ENCODE data around the gene SLC29A3.

The SLC29A3 gene

GRCh38 chr10:71319800-71320392, 837 bp downstream of the SLC29A3 start:
- Histone ChIP-seq H3K4me3 (ENCODE audit: low read depth, low read length) (peak overlapping the region; percentile 87), H3K36me3 (no peaks in the 10 kb centered on the region), H3K9me3 (no peaks in the 10 kb centered on the region), H3K4me1 (no peaks in the 10 kb centered on the region), H3K27me3 (no peaks in the 10 kb centered on the region)
- TF ChIP-seq, protein P1, sequence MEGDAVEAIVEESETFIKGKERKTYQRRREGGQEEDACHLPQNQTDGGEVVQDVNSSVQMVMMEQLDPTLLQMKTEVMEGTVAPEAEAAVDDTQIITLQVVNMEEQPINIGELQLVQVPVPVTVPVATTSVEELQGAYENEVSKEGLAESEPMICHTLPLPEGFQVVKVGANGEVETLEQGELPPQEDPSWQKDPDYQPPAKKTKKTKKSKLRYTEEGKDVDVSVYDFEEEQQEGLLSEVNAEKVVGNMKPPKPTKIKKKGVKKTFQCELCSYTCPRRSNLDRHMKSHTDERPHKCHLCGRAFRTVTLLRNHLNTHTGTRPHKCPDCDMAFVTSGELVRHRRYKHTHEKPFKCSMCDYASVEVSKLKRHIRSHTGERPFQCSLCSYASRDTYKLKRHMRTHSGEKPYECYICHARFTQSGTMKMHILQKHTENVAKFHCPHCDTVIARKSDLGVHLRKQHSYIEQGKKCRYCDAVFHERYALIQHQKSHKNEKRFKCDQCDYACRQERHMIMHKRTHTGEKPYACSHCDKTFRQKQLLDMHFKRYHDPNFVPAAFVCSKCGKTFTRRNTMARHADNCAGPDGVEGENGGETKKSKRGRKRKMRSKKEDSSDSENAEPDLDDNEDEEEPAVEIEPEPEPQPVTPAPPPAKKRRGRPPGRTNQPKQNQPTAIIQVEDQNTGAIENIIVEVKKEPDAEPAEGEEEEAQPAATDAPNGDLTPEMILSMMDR (IDR thresholded peaks at IDR 0.05; ENCODE audit: low read depth, low read length): no peak
- no peak for DNase-seq

DNA sequence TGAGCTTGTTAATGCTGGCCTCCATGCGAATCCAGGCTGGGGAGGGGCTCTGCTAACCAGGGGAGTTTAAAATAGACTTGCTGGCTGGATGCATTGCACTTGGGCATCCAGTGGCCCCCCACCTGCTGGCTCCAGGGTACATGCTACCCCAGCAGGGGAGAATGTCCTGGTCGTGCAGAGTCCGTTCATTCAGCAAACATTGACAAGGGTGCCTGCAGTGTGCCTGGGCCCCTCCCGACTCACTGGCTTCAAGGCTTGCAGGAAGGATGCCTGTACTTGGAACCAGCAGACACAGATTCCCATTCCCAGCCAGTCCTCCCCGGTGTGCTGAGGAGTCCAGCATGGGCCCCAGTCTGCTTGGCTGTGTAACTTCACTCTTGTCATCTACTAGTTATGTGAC, 1.5 kb downstream of the SLC29A3 start:
- H3K4me3 ChIP-seq (ENCODE audit: low read depth, low read length): no peak overlapping the region
- H3K36me3 ChIP-seq: no peaks in the 10 kb centered on the region
- H3K9me3 ChIP-seq: no peaks in the 10 kb centered on the region
- TF ChIP-seq, protein P1 (IDR thresholded peaks at IDR 0.05; ENCODE audit: low read depth, low read length): no peak
- no peak for DNase-seq
- H3K4me1 ChIP-seq: no peaks in the 10 kb centered on the region
- H3K27me3 ChIP-seq: no peaks in the 10 kb centered on the region

DNA sequence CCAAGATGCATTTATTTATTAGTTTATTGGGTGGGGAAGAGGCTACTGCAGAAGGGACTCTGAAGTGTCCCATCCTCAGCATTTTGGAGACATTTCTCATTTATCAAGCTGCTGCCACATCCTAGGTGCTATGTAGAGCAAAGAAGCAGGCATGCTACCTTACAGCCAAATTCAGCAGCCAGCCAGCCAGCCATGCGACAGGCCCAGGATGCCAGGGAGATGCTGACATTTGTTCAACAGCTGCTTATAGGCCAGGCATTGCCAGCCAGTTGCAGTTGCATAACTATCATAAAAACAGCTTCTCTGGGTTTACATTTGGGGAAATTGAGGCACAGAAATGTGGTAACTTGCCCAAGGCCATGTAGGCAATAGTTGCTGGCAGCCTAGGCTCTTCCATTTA, 2.3 kb downstream of the SLC29A3 start:
- no peaks in the 10 kb centered on the region for H3K9me3 ChIP-seq
- no peaks in the 10 kb centered on the region for H3K4me1 ChIP-seq
- TF ChIP-seq, protein P1 (IDR thresholded peaks at IDR 0.05; ENCODE audit: low read depth, low read length): no peak

DNA sequence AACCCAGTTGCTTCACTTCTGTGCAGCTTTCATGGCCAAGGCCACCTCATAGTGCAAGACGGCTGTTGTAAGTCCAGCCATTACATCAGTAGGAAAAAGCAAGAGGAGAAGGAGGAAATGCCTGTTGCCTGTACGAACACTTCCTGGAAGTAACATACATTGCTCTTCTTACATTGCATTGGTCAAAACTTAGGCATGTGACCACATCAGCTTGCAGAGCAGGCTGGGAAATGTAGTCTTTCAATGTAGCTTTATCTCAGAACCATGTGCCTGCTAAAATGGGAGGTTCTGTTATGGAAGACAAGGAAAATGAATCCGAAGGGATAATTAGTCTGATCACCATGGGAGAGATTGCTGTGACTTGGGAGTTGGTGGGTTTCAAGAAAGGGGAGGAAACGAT, 4.3 kb downstream of the SLC29A3 start:
- H3K9me3 ChIP-seq: no peaks in the 10 kb centered on the region
- no peak for DNase-seq
- H3K4me3 ChIP-seq (ENCODE audit: low read depth, low read length): no peak overlapping the region
- no peaks in the 10 kb centered on the region for H3K27me3 ChIP-seq
- TF ChIP-seq, protein P1 (IDR thresholded peaks at IDR 0.05; ENCODE audit: low read depth, low read length): no peak
- H3K36me3 ChIP-seq: no peaks in the 10 kb centered on the region
- no peaks in the 10 kb centered on the region for H3K4me1 ChIP-seq

More for the DNA sequence above, 2.3 kb downstream of the SLC29A3 start:
- H3K27me3 ChIP-seq: no peaks in the 10 kb centered on the region
- H3K4me3 ChIP-seq (ENCODE audit: low read depth, low read length): no peak overlapping the region
- no peaks in the 10 kb centered on the region for H3K36me3 ChIP-seq
- DNase-seq: no peak

DNA sequence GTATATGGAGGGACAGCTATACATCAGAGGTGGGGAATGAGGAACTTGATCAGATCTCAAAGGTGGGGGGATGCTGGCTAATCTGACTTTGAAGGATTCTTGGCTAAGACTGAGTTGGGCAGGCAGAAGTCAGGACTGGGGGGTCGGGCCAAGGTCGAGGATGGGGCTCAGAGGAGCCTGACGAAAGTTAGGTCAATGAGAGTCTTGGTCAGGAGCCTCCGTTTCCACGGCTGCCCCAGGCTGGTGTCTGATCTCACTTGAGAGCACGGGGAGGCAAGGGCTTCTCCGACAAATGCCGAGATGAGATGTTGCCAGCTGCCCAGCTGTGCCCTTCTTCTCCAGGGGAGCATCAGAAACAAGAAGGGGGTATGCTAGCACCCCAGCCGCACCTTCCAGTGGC, 5.7 kb downstream of the SLC29A3 start:
- no peak for DNase-seq
- H3K4me3 ChIP-seq (ENCODE audit: low read depth, low read length): no peak overlapping the region
- H3K9me3 ChIP-seq: no peaks in the 10 kb centered on the region
- H3K4me1 ChIP-seq: no peaks in the 10 kb centered on the region
- TF ChIP-seq, protein P1 (IDR thresholded peaks at IDR 0.05; ENCODE audit: low read depth, low read length): no peak
- no peaks in the 10 kb centered on the region for H3K27me3 ChIP-seq
- H3K36me3 ChIP-seq: no peaks in the 10 kb centered on the region

DNA sequence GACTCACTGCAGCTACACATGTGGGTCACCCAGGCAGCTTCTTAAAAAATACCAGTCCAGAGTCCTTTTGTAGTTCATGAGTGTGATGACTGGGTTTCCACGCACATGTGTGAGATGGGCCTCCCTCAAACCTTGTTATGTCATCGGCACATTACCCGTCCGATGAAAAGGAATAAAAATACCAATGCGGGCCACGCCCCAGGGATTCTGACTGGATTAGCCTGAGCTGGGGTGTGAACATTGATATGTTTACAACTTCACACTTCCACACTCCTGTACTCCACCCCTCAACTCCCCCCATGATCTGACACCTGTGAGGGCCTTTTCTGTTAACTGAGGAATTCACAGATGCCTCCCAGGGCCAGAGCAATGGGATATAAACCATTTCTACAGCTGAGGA, 6.2 kb downstream of the SLC29A3 start:
- H3K36me3 ChIP-seq: no peaks in the 10 kb centered on the region
- no peak for DNase-seq
- H3K4me3 ChIP-seq (ENCODE audit: low read depth, low read length): no peak overlapping the region
- no peaks in the 10 kb centered on the region for H3K9me3 ChIP-seq
- no peaks in the 10 kb centered on the region for H3K4me1 ChIP-seq
- H3K27me3 ChIP-seq: no peaks in the 10 kb centered on the region
- TF ChIP-seq, protein P1 (IDR thresholded peaks at IDR 0.05; ENCODE audit: low read depth, low read length): no peak

Measured in BE2C (cell line).